ENCODE data around the gene GRIN1.

GRIN1 gene

GRCh38 chr9:137129456-137130175 lies 9.3 kb upstream of the GRIN1 start (continued):
- TF ChIP-seq, protein P1, sequence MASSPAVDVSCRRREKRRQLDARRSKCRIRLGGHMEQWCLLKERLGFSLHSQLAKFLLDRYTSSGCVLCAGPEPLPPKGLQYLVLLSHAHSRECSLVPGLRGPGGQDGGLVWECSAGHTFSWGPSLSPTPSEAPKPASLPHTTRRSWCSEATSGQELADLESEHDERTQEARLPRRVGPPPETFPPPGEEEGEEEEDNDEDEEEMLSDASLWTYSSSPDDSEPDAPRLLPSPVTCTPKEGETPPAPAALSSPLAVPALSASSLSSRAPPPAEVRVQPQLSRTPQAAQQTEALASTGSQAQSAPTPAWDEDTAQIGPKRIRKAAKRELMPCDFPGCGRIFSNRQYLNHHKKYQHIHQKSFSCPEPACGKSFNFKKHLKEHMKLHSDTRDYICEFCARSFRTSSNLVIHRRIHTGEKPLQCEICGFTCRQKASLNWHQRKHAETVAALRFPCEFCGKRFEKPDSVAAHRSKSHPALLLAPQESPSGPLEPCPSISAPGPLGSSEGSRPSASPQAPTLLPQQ (tag by site-specific recombination; IDR thresholded peaks at IDR 0.05), result no peak; the same call in none of the 2 replicates
- TF ChIP-seq ZNF350 (tag by site-specific recombination; IDR thresholded peaks at IDR 0.05) (no peak), ZNF114 (tag by site-specific recombination; IDR thresholded peaks at IDR 0.05) (no peak), ZNF391 (tag by site-specific recombination; IDR thresholded peaks at IDR 0.05; ENCODE audit: borderline replicate concordance, low read depth) (no peak; the same call in 1 of the 2 replicates), ZNF776 (tag by site-specific recombination; IDR thresholded peaks at IDR 0.05; ENCODE audit: borderline replicate concordance) (no peak), ZNF621 (tag by site-specific recombination; IDR thresholded peaks at IDR 0.05) (no peak), ZNF510 (tag by site-specific recombination; IDR thresholded peaks at IDR 0.05; ENCODE audit: insufficient replicate concordance) (no peak), FEZF1 (tag by site-specific recombination; IDR thresholded peaks at IDR 0.05) (no peak), ZNF777 (tag by site-specific recombination; IDR thresholded peaks at IDR 0.05; ENCODE audit: borderline replicate concordance) (no peak), ZBTB44 (tag by site-specific recombination; IDR thresholded peaks at IDR 0.05) (no peak), MEIS1 (CRISPR knock-in tag; IDR thresholded peaks at IDR 0.05; ENCODE audit: borderline replicate concordance) (no peak), ZNF404 (tag by site-specific recombination; IDR thresholded peaks at IDR 0.05) (no peak), ZNF704 (tag by site-specific recombination; IDR thresholded peaks at IDR 0.05) (no peak), ZNF311 (tag by site-specific recombination; IDR thresholded peaks at IDR 0.05; ENCODE audit: borderline replicate concordance) (no peak), WT1 (tag by site-specific recombination; IDR thresholded peaks at IDR 0.05) (no peak), ZNF302 (tag by site-specific recombination; IDR thresholded peaks at IDR 0.05; ENCODE audit: low read depth) (no peak), KLF7 (tag by site-specific recombination; IDR thresholded peaks at IDR 0.05; ENCODE audit: borderline replicate concordance) (peak; percentile 69; the same call in 1 of the 2 replicates), ZNF473 (tag by site-specific recombination; IDR thresholded peaks at IDR 0.05) (no peak), ZNF48 (tag by site-specific recombination; IDR thresholded peaks at IDR 0.05) (no peak), YY1 (tag by site-specific recombination; IDR thresholded peaks at IDR 0.05) (peak; percentile 75), ZNF2 (tag by site-specific recombination; IDR thresholded peaks at IDR 0.05) (peak; percentile 58; the same call in 1 of the 2 replicates), GLI2 (tag by site-specific recombination; IDR thresholded peaks at IDR 0.05; ENCODE audit: borderline replicate concordance, low read depth) (no peak; the same call in 1 of the 2 replicates), ZNF416 (tag by site-specific recombination; IDR thresholded peaks at IDR 0.05) (no peak), ZNF214 (tag by site-specific recombination; IDR thresholded peaks at IDR 0.05; ENCODE audit: borderline replicate concordance) (no peak), ZNF530 (tag by site-specific recombination; IDR thresholded peaks at IDR 0.05; ENCODE audit: low read depth) (no peak), ZNF585B (tag by site-specific recombination; IDR thresholded peaks at IDR 0.05) (no peak), ZNF354C (tag by site-specific recombination; IDR thresholded peaks at IDR 0.05; ENCODE audit: borderline replicate concordance, low read depth) (no peak), ZNF324 (tag by site-specific recombination; IDR thresholded peaks at IDR 0.05) (peak; percentile 60; the same call in 1 of the 2 replicates)
- TF ChIP-seq, protein P2, sequence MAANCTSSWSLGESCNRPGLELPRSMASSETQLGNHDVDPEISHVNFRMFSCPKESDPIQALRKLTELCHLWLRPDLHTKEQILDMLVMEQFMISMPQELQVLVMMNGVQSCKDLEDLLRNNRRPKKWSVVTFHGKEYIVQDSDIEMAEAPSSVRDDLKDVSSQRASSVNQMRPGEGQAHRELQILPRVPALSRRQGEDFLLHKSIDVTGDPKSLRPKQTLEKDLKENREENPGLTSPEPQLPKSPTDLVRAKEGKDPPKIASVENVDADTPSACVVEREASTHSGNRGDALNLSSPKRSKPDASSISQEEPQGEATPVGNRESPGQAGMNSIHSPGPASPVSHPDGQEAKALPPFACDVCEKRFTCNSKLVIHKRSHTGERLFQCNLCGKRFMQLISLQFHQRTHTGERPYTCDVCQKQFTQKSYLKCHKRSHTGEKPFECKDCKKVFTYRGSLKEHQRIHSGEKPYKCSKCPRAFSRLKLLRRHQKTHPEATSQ (tag by site-specific recombination; IDR thresholded peaks at IDR 0.05), result no peak
- TF ChIP-seq, protein P3, sequence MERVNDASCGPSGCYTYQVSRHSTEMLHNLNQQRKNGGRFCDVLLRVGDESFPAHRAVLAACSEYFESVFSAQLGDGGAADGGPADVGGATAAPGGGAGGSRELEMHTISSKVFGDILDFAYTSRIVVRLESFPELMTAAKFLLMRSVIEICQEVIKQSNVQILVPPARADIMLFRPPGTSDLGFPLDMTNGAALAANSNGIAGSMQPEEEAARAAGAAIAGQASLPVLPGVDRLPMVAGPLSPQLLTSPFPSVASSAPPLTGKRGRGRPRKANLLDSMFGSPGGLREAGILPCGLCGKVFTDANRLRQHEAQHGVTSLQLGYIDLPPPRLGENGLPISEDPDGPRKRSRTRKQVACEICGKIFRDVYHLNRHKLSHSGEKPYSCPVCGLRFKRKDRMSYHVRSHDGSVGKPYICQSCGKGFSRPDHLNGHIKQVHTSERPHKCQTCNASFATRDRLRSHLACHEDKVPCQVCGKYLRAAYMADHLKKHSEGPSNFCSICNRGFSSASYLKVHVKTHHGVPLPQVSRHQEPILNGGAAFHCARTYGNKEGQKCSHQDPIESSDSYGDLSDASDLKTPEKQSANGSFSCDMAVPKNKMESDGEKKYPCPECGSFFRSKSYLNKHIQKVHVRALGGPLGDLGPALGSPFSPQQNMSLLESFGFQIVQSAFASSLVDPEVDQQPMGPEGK (tag by site-specific recombination; IDR thresholded peaks at IDR 0.05), result peak; percentile 24; the same call in 1 of the 2 replicates
- TF ChIP-seq, protein P4, sequence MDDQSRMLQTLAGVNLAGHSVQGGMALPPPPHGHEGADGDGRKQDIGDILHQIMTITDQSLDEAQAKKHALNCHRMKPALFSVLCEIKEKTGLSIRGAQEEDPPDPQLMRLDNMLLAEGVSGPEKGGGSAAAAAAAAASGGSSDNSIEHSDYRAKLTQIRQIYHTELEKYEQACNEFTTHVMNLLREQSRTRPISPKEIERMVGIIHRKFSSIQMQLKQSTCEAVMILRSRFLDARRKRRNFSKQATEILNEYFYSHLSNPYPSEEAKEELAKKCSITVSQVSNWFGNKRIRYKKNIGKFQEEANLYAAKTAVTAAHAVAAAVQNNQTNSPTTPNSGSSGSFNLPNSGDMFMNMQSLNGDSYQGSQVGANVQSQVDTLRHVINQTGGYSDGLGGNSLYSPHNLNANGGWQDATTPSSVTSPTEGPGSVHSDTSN (CRISPR knock-in tag; IDR thresholded peaks at IDR 0.05), result peak; percentile 81; the same call in 1 of the 2 replicates

Data from HEK293 (cell line).